ENCODE data around the gene LGALS7B.
A peak's percentile ranks its signal among the peaks of the same experiment; 100 is the strongest.
"Not testable (repeated sequence)": the region's sequence is repeated elsewhere in the genome, so short reads cannot be mapped to it uniquely, and the experiment has no call there.

The LGALS7B gene

GRCh38 chr19:38825936-38826335, 36.9 kb downstream of the LGALS7B start:
- not testable (repeated sequence) for DNase-seq

- no peak for DNase-seq
Measured at GRCh38 chr19:38826856-38827551, 38.0 kb downstream of the LGALS7B start.

- not testable (repeated sequence) for DNase-seq
Measured at GRCh38 chr19:38829203-38829602, 40.2 kb downstream of the LGALS7B start.

GRCh38 chr19:38830039-38830733, 41.2 kb downstream of the LGALS7B start:
- no peak for DNase-seq

GRCh38 chr19:38831142-38831605, 42.2 kb downstream of the LGALS7B start:
- peak; percentile 82 for DNase-seq

GRCh38 chr19:38833092-38833425, 44.1 kb downstream of the LGALS7B start:
- no peak for DNase-seq

GRCh38 chr19:38834104-38834490, 45.1 kb downstream of the LGALS7B start:
- DNase-seq: no peak

- DNase-seq: no peak
Measured at GRCh38 chr19:38834590-38834989, 45.6 kb downstream of the LGALS7B start.

- no peak for DNase-seq
Measured at GRCh38 chr19:38836159-38836982, 47.4 kb downstream of the LGALS7B start.

GRCh38 chr19:38836983-38837626, 48.1 kb downstream of the LGALS7B start:
- DNase-seq: no peak

- DNase-seq: no peak
Measured at GRCh38 chr19:38837656-38838121, 48.7 kb downstream of the LGALS7B start.

- no peak for DNase-seq
Measured at GRCh38 chr19:38838208-38838985, 49.4 kb downstream of the LGALS7B start.

- DNase-seq: no peak
Measured at GRCh38 chr19:38838986-38839761, 50.2 kb downstream of the LGALS7B start.

GRCh38 chr19:38839816-38840582, 51.0 kb downstream of the LGALS7B start:
- DNase-seq: no peak

GRCh38 chr19:38840583-38840968, 51.6 kb downstream of the LGALS7B start:
- DNase-seq: no peak

Measured in OCI-M1 (cell line).